Pancreas (tissue), 10 donors: ENCODE data around the gene NCK2. TPM values are rescaled to one million over a fixed set of nuclear protein-coding genes. Genes with fewer than 3 reads are reported as not detected.
A peak's percentile ranks its signal among the peaks of the same experiment; 100 is the strongest.

ENCODE experiments used
- ATAC-seq, 4 donors: fragments of 200-7000 bp; cut with Tn5 transposase; one replicate each; pipeline versions ENCODE4 v1.8.0 to v1.9.1; 2020; ENCODE audit warnings: mild to moderate bottlenecking in 4 of 4, moderate library complexity in 4 of 4
- DNase-seq, 6 donors: peaks; one replicate each; pipeline ENCODE4 v3.0.0-alpha.2; 2020
- FAIRE-seq: peaks from 2 replicates; lab custom pipeline; 2012; peaks lifted over from hg19 to GRCh38; lab: Jason Lieb, UNC
- H3K27ac ChIP-seq, 4 donors: fragments of 200-600 bp; sonication (generic); 1 replicate in 3 of 4; 2 replicates in 1 of 4; pipeline versions ENCODE4 v1.5.0 to v1.8.0; 2020
- H3K27me3 ChIP-seq, 4 donors: fragments of 200-600 bp; one replicate each; pipeline ENCODE4 v1.8.0; 2021
- H3K36me3 ChIP-seq, 3 donors: fragments of 200-600 bp; sonication (generic) in 1 of 3; one replicate each; pipeline versions ENCODE4 v1.5.0 to v1.8.0; 2020 to 2021
- H3K4me1 ChIP-seq, 3 donors: fragments of 200-600 bp; one replicate each; pipeline ENCODE4 v1.8.0; 2021
- H3K4me3 ChIP-seq, 4 donors: fragments of 200-600 bp; sonication (generic) in 2 of 4; one replicate each; pipeline versions ENCODE4 v1.5.0 to v1.8.0; 2020 to 2021
- H3K9me3 ChIP-seq, 4 donors: fragments of 200-600 bp; one replicate each; pipeline ENCODE4 v1.8.0; 2021
- WGBS, 2 donors: extraction: QIAGEN DNeasy Blood & Tissue Kit; methylation state at CpG; one replicate each; pipeline ENCODE4 v1.1.7; 2013; 5-methylcytosine and 5-hydroxymethylcytosine counted together
- intact Hi-C, 3 donors: fragments of 100-400 bp; cut with DNase I; formaldehyde crosslinking; loops; one replicate each; pipeline versions ENCODE4 v1.11.1 to v1.14.2; 2022
- polyA plus RNA-seq, 2 donors: library from polyadenylated mRNA; stranded (reverse); fragments of 200-250 nt; gene quantifications; one replicate each; pipeline ENCODE4 v1.2.3, GENCODE V29; 2013
- total RNA-seq, 6 donors: library from RNA; stranded (reverse); fragmentation: NEBNext Ultra II Directional in 4 of 6; extraction: Animal tissue kit (Norgen Biotek cat#: 25700) in 4 of 6; gene quantifications; one replicate each; pipeline versions ENCODE4 v1.2.1 to v1.2.4, GENCODE V29; 2021 to 2023
- TF ChIP-seq, protein P1 (sequence below), 4 donors: fragments of 200-600 bp; sonication (generic) in 3 of 4; IDR thresholded peaks; one replicate each; pipeline versions ENCODE4 v1.5.0 to v1.8.0; 2021; ENCODE audit warnings: antibody characterized with exemption in 4 of 4
- donor health status: healthy with polysubstance abuse.
- donor health status: DM: no; HTN: no; CAD: no; lungs with moderate emphysema.
- donor health status: DM: no; HTN: no; CAD: no.
- donor health status: control.
- donor health status: control.
- donor health status: Bipolar disorder and iron deficiency.
- donor health status: DM: yes; HTN: yes; CAD: no.
- donor health status: DM: no; HTN: no; CAD: no.
- donor health status: DM: no; HTN: no; CAD: no.
- donor health status: DM: yes; HTN: yes; CAD: no.

NCK2 gene
- total and polyA plus RNA-seq, 8 donors, result 28.4 to 57.6 (median 31.2) TPM

DNA sequence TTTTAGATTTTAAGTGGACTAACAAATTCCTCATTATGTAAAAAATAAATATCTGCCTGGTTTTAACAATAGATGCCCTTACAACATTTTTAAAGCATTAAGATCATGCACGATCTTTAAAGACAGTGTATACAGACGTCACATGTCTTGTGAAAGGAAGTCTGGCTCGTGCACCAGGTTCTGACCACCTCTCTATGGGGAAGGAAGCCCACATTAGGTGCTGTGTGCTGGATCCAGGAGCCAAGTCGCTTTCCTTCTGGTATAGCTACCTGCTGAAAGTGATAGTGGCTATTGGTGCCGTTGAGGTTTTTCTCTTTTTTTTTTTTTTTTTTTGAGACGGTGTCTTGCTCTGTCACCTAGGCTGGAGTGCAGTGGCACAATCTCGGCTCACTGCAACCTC is 116.5 kb downstream of the NCK2 start:
- TF ChIP-seq, protein P1, sequence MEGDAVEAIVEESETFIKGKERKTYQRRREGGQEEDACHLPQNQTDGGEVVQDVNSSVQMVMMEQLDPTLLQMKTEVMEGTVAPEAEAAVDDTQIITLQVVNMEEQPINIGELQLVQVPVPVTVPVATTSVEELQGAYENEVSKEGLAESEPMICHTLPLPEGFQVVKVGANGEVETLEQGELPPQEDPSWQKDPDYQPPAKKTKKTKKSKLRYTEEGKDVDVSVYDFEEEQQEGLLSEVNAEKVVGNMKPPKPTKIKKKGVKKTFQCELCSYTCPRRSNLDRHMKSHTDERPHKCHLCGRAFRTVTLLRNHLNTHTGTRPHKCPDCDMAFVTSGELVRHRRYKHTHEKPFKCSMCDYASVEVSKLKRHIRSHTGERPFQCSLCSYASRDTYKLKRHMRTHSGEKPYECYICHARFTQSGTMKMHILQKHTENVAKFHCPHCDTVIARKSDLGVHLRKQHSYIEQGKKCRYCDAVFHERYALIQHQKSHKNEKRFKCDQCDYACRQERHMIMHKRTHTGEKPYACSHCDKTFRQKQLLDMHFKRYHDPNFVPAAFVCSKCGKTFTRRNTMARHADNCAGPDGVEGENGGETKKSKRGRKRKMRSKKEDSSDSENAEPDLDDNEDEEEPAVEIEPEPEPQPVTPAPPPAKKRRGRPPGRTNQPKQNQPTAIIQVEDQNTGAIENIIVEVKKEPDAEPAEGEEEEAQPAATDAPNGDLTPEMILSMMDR (IDR thresholded peaks at IDR 0.05), result no peak
- intact Hi-C loops, result no loop called here
- H3K27me3 ChIP-seq, result no peaks in the 10 kb centered on the region
- H3K36me3 ChIP-seq, result no peaks in the 10 kb centered on the region
- H3K9me3 ChIP-seq, result no peaks in the 10 kb centered on the region
- FAIRE-seq, result no peak
- H3K4me1 ChIP-seq, result peaks cover 0 to 3% (median 0%) of the 10 kb centered on the region in 3 donors
- no peak for DNase-seq
- WGBS, 2 donors, result 84 to 90% methylated on average over 6 to 7 of the region's 7 CpGs
- ATAC-seq, result no peak
- H3K27ac ChIP-seq, result no peak overlapping the region
- H3K4me3 ChIP-seq, result no peak overlapping the region

DNA sequence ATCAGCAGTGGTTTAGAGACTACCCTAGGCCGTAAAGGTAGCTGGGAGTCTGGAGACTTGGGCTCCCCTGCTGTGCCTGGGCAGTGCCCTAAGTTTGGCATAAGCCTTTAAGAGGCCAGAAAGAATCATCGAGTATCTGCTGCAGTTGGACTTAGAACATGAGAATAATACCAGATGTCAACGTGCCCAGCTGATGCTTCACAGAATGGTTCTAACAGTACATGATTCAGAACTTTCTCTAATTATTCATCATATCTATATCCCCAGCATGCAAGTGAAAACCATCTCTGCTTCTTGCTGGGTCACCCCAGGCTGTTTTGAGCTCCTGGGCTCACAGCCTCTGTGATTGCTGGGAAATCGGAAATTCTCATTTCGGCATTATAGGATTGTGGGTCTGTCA is 118.1 kb downstream of the NCK2 start:
- H3K27me3 ChIP-seq, result no peaks in the 10 kb centered on the region
- intact Hi-C loops, result no loop called here
- no peak overlapping the region for H3K4me3 ChIP-seq
- H3K36me3 ChIP-seq, result no peaks in the 10 kb centered on the region
- no peaks in the 10 kb centered on the region for H3K9me3 ChIP-seq
- TF ChIP-seq, protein P1 (IDR thresholded peaks at IDR 0.05), result no peak
- peaks cover 0 to 3% (median 0%) of the 10 kb centered on the region in 3 donors for H3K4me1 ChIP-seq
- no peak overlapping the region for H3K27ac ChIP-seq
- ATAC-seq, result peak in 1 of 4 donors; percentile 35
- no peak for DNase-seq
- no peak for FAIRE-seq
- 57 to 60% methylated on average over 5 of the region's 5 CpGs for WGBS, 2 donors

DNA sequence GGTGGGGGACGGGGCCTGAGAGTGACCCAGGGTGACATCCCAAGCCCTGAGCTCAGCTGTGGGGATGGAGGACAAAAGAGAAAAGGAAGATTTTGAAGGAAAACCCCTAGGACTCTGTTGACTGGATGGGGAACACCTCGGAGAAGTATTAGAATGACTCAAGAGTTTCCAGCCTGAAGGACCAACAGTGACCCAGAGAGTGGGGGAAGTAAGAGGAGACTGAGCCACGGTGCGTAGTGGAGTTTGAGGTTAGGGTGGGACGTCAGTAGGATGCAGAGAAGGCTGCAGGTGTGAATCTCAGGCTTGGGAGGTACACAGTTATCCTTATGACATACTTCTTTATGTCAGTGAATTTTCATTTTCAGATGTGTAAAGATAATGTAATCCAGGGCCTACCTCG is 119.5 kb downstream of the NCK2 start:
- no peaks in the 10 kb centered on the region for H3K9me3 ChIP-seq
- FAIRE-seq (no peak), ATAC-seq (no peak), DNase-seq (no peak)
- no peak overlapping the region for H3K27ac ChIP-seq
- no peaks in the 10 kb centered on the region for H3K36me3 ChIP-seq
- TF ChIP-seq, protein P1 (IDR thresholded peaks at IDR 0.05), result no peak
- no peaks in the 10 kb centered on the region for H3K27me3 ChIP-seq
- peaks cover 0 to 3% (median 0%) of the 10 kb centered on the region in 3 donors for H3K4me1 ChIP-seq
- H3K4me3 ChIP-seq, result no peak overlapping the region
- WGBS, 2 donors, result 89 to 90% methylated on average over 6 of the region's 6 CpGs
- intact Hi-C loops, result no loop called here

DNA sequence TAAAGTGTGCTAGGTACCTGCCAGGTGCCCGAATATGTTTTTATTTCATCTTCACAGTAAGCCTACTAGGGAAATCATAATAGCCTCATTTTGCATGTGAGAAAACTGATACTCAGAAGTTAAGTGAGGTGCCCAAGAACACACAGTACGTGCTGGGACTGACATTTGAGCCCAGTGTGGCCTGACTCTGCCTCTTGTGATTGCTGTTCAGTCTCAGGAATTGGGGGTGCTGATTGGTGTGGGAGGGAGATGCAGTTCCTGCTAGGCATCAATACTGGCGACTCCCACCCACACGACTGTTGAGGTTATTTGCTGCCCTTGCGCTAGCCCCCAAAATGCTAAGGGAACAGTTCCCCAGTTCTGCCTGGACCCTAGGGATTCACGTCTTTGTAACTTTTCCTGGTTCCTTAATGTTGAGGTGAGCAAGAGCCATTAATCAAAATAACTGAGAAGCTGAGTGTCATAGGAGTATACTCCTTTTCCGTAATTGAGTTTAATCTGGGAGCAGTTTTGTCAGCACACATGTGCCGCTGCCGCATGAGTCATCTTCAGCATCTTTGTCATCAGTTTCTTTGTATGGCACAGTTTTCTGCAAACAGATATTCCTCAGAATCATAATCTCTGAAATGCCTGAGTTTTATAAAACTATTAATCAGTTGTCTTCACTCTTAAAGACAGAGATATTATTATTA is 120.7 kb downstream of the NCK2 start:
- ATAC-seq (no peak), FAIRE-seq (no peak), DNase-seq (no peak)
- no peaks in the 10 kb centered on the region for H3K36me3 ChIP-seq
- H3K27ac ChIP-seq, result no peak overlapping the region
- TF ChIP-seq, protein P1 (IDR thresholded peaks at IDR 0.05), result no peak
- H3K9me3 ChIP-seq, result no peaks in the 10 kb centered on the region
- H3K27me3 ChIP-seq, result no peaks in the 10 kb centered on the region
- 88 to 94% methylated on average over 9 of the region's 9 CpGs for WGBS, 2 donors
- peaks cover 0 to 3% (median 0%) of the 10 kb centered on the region in 3 donors for H3K4me1 ChIP-seq
- H3K4me3 ChIP-seq, result no peak overlapping the region
- intact Hi-C loops, result no loop called here
